ENCODE data around the gene FMN2.

The FMN2 gene

GRCh38 chr1:240499012-240499411 lies 407.3 kb downstream of the FMN2 start:
- Histone ChIP-seq H2BK12ac (ENCODE audit: low read length) (no peak overlapping the region), H3K9me3 (ENCODE audit: insufficient read depth, low read depth, low read length) (no peaks in the 10 kb centered on the region), H4K91ac (ENCODE audit: low read depth, low read length) (peak overlapping the region; percentile 91), H3K79me1 (ENCODE audit: low read length) (peaks cover 30% of the 10 kb centered on the region), H3K4me2 (ENCODE audit: low read length) (no peak overlapping the region), H3K79me2 (ENCODE audit: control insufficient read depth, insufficient read depth, low read length, poor library complexity) (peaks cover 5% of the 10 kb centered on the region), H4K12ac (ENCODE audit: low read depth, low read length) (peak overlapping the region; percentile 31), H4K8ac (ENCODE audit: low read depth, low read length) (peak overlapping the region; percentile 74), H3K4me3 (ENCODE audit: low read depth, low read length) (no peak overlapping the region), H2AFZ (ENCODE audit: insufficient read depth, low read length, poor library complexity) (no peak overlapping the region), H3K14ac (ENCODE audit: low read length) (no peak overlapping the region), H2AK5ac (ENCODE audit: low read length) (no peak overlapping the region), H3K9ac (ENCODE audit: low read length) (no peak overlapping the region), H2BK120ac (ENCODE audit: insufficient read depth, low read length, poor library complexity) (peak overlapping the region; percentile 72), H3K4me1 (ENCODE audit: control insufficient read depth in 1 of 2, insufficient read depth in 2 of 2, low read length in 2 of 2) (peaks cover 16 to 31% of the 10 kb centered on the region in 2 experiments), H3K18ac (ENCODE audit: low read length) (no peak overlapping the region), H2BK5ac (ENCODE audit: low read depth, low read length, poor library complexity) (peak overlapping the region; percentile 86), H3K27me3 (ENCODE audit: insufficient read depth, low read length) (no peaks in the 10 kb centered on the region), H3K23ac (ENCODE audit: low read length) (no peak overlapping the region), H3K27ac (ENCODE audit: low read depth, low read length) (peak overlapping the region; percentile 96), H3K4ac (ENCODE audit: low read depth, low read length) (no peak overlapping the region), H3K36me3 (ENCODE audit: control insufficient read depth in 1 of 2, insufficient read depth in 2 of 2, low read length in 2 of 2) (no peaks in the 10 kb centered on the region)
- peak in 1 of 2 donors; percentile 42 for DNase-seq
- WGBS (ENCODE audit: extremely low coverage, insufficient coverage, insufficient read length), result no CpG with 5 or more reads among the region's 2 CpGs

- Histone ChIP-seq H3K9ac (ENCODE audit: low read length) (no peak overlapping the region), H3K79me2 (ENCODE audit: control insufficient read depth, insufficient read depth, low read length, poor library complexity) (peaks cover 5% of the 10 kb centered on the region), H3K27ac (ENCODE audit: low read depth, low read length) (peak overlapping the region; percentile 8), H3K4me1 (ENCODE audit: control insufficient read depth in 1 of 2, insufficient read depth in 2 of 2, low read length in 2 of 2) (peaks cover 16 to 31% of the 10 kb centered on the region in 2 experiments), H4K8ac (ENCODE audit: low read depth, low read length) (no peak overlapping the region), H3K14ac (ENCODE audit: low read length) (no peak overlapping the region), H3K79me1 (ENCODE audit: low read length) (peaks cover 30% of the 10 kb centered on the region), H2AFZ (ENCODE audit: insufficient read depth, low read length, poor library complexity) (no peak overlapping the region), H2BK12ac (ENCODE audit: low read length) (peak overlapping the region; percentile 59), H3K4ac (ENCODE audit: low read depth, low read length) (no peak overlapping the region), H4K12ac (ENCODE audit: low read depth, low read length) (no peak overlapping the region), H3K4me2 (ENCODE audit: low read length) (no peak overlapping the region), H2BK5ac (ENCODE audit: low read depth, low read length, poor library complexity) (no peak overlapping the region), H4K91ac (ENCODE audit: low read depth, low read length) (no peak overlapping the region), H3K23ac (ENCODE audit: low read length) (no peak overlapping the region), H3K18ac (ENCODE audit: low read length) (no peak overlapping the region), H2BK120ac (ENCODE audit: insufficient read depth, low read length, poor library complexity) (peak overlapping the region; percentile 69), H3K4me3 (ENCODE audit: low read depth, low read length) (no peak overlapping the region), H3K27me3 (ENCODE audit: insufficient read depth, low read length) (no peaks in the 10 kb centered on the region), H2AK5ac (ENCODE audit: low read length) (no peak overlapping the region), H3K9me3 (ENCODE audit: insufficient read depth, low read depth, low read length) (no peaks in the 10 kb centered on the region), H3K36me3 (ENCODE audit: control insufficient read depth in 1 of 2, insufficient read depth in 2 of 2, low read length in 2 of 2) (peaks cover 0 to 1% of the 10 kb centered on the region in 2 experiments)
- DNase-seq, result peak in 1 of 2 donors; percentile 46
- no CpG with 5 or more reads among the region's 4 CpGs for WGBS (ENCODE audit: extremely low coverage, insufficient coverage, insufficient read length)
Observed at GRCh38 chr1:240500647-240501046, 409.0 kb downstream of the FMN2 start.

GRCh38 chr1:240501115-240501514 lies 409.4 kb downstream of the FMN2 start:
- H3K18ac ChIP-seq (ENCODE audit: low read length), result no peak overlapping the region
- no peak overlapping the region for H2BK5ac ChIP-seq (ENCODE audit: low read depth, low read length, poor library complexity)
- no peak overlapping the region for H3K14ac ChIP-seq (ENCODE audit: low read length)
- peaks cover 28% of the 10 kb centered on the region for H3K79me1 ChIP-seq (ENCODE audit: low read length)
- no peaks in the 10 kb centered on the region for H3K27me3 ChIP-seq (ENCODE audit: insufficient read depth, low read length)
- peaks cover 16 to 30% of the 10 kb centered on the region in 2 experiments for H3K4me1 ChIP-seq (ENCODE audit: control insufficient read depth in 1 of 2, insufficient read depth in 2 of 2, low read length in 2 of 2)
- H3K9me3 ChIP-seq (ENCODE audit: insufficient read depth, low read depth, low read length), result no peaks in the 10 kb centered on the region
- H3K9ac ChIP-seq (ENCODE audit: low read length), result no peak overlapping the region
- no peak overlapping the region for H2BK12ac ChIP-seq (ENCODE audit: low read length)
- H3K79me2 ChIP-seq (ENCODE audit: control insufficient read depth, insufficient read depth, low read length, poor library complexity), result peaks cover 5% of the 10 kb centered on the region
- H4K91ac ChIP-seq (ENCODE audit: low read depth, low read length), result no peak overlapping the region
- H3K27ac ChIP-seq (ENCODE audit: low read depth, low read length), result no peak overlapping the region
- H2AFZ ChIP-seq (ENCODE audit: insufficient read depth, low read length, poor library complexity), result no peak overlapping the region
- no peak overlapping the region for H3K23ac ChIP-seq (ENCODE audit: low read length)
- no peak overlapping the region for H3K4me2 ChIP-seq (ENCODE audit: low read length)
- H3K4me3 ChIP-seq (ENCODE audit: low read depth, low read length), result no peak overlapping the region
- H4K12ac ChIP-seq (ENCODE audit: low read depth, low read length), result no peak overlapping the region
- H3K4ac ChIP-seq (ENCODE audit: low read depth, low read length), result no peak overlapping the region
- no peak overlapping the region for H4K8ac ChIP-seq (ENCODE audit: low read depth, low read length)
- H3K36me3 ChIP-seq (ENCODE audit: control insufficient read depth in 1 of 2, insufficient read depth in 2 of 2, low read length in 2 of 2), result peaks cover 0 to 1% of the 10 kb centered on the region in 2 experiments
- H2BK120ac ChIP-seq (ENCODE audit: insufficient read depth, low read length, poor library complexity), result no peak overlapping the region
- H2AK5ac ChIP-seq (ENCODE audit: low read length), result no peak overlapping the region
- no CpG with 5 or more reads among the region's 2 CpGs for WGBS (ENCODE audit: extremely low coverage, insufficient coverage, insufficient read length)
- DNase-seq, result peak in 1 of 2 donors; percentile 36

- H2BK12ac ChIP-seq (ENCODE audit: low read length), result no peak overlapping the region
Observed at GRCh38 chr1:240503036-240503435, 411.4 kb downstream of the FMN2 start.

More at GRCh38 chr1:240503036-240503435, 411.4 kb downstream of the FMN2 start:
- no peak overlapping the region for H2AK5ac ChIP-seq (ENCODE audit: low read length)
- H3K4ac ChIP-seq (ENCODE audit: low read depth, low read length), result no peak overlapping the region
- H3K4me1 ChIP-seq (ENCODE audit: control insufficient read depth in 1 of 2, insufficient read depth in 2 of 2, low read length in 2 of 2), result peaks cover 9 to 19% of the 10 kb centered on the region in 2 experiments
- WGBS (ENCODE audit: extremely low coverage, insufficient coverage, insufficient read length), result no CpG with 5 or more reads among the region's 4 CpGs
- peaks cover 5% of the 10 kb centered on the region for H3K79me2 ChIP-seq (ENCODE audit: control insufficient read depth, insufficient read depth, low read length, poor library complexity)
- no peak overlapping the region for H4K91ac ChIP-seq (ENCODE audit: low read depth, low read length)
- H3K27me3 ChIP-seq (ENCODE audit: insufficient read depth, low read length), result no peaks in the 10 kb centered on the region
- H4K12ac ChIP-seq (ENCODE audit: low read depth, low read length), result no peak overlapping the region
- H3K4me2 ChIP-seq (ENCODE audit: low read length), result no peak overlapping the region
- H3K14ac ChIP-seq (ENCODE audit: low read length), result no peak overlapping the region
- no peak overlapping the region for H2BK120ac ChIP-seq (ENCODE audit: insufficient read depth, low read length, poor library complexity)
- H3K18ac ChIP-seq (ENCODE audit: low read length), result no peak overlapping the region
- H3K9ac ChIP-seq (ENCODE audit: low read length), result no peak overlapping the region
- no peak overlapping the region for H2BK5ac ChIP-seq (ENCODE audit: low read depth, low read length, poor library complexity)
- H2AFZ ChIP-seq (ENCODE audit: insufficient read depth, low read length, poor library complexity), result no peak overlapping the region
- H3K79me1 ChIP-seq (ENCODE audit: low read length), result peaks cover 16% of the 10 kb centered on the region
- no peaks in the 10 kb centered on the region for H3K9me3 ChIP-seq (ENCODE audit: insufficient read depth, low read depth, low read length)
- H3K27ac ChIP-seq (ENCODE audit: low read depth, low read length), result no peak overlapping the region
- H3K36me3 ChIP-seq (ENCODE audit: control insufficient read depth in 1 of 2, insufficient read depth in 2 of 2, low read length in 2 of 2), result peaks cover 0 to 1% of the 10 kb centered on the region in 2 experiments
- no peak overlapping the region for H4K8ac ChIP-seq (ENCODE audit: low read depth, low read length)
- DNase-seq, result no peak
- H3K23ac ChIP-seq (ENCODE audit: low read length), result no peak overlapping the region
- H3K4me3 ChIP-seq (ENCODE audit: low read depth, low read length), result no peak overlapping the region

Measured in trophoblast cell (in vitro differentiated cells and primary cell).